Astrocyte (in vitro differentiated cells and primary cell): ENCODE measurements around the gene RUBCNL. TPM values are rescaled to one million over a fixed set of nuclear protein-coding genes. Genes with fewer than 3 reads are reported as not detected.
A peak's percentile ranks its signal among the peaks of the same experiment; 100 is the strongest.

Experiments
- DNase-seq: peaks from one replicate; pipeline ENCODE4 v3.0.0-alpha.2; 2010; ENCODE audit warnings: low read depth
- FAIRE-seq: peaks from 2 replicates; lab custom pipeline; 2011; peaks lifted over from hg19 to GRCh38; lab: Jason Lieb, UNC
- H2AFZ ChIP-seq: 2 replicates; pipeline ENCODE4 v1.6.0; 2012; ENCODE audit warnings: low read depth, low read length, inconsistent platforms
- H3K27ac ChIP-seq: 2 replicates; pipeline ENCODE4 v1.5.1; 2011; ENCODE audit warnings: low read depth, low read length, inconsistent platforms
- H3K27me3 ChIP-seq: 2 replicates; pipeline ENCODE4 v1.6.0; 2011; ENCODE audit warnings: low read length, inconsistent platforms; ENCODE audit not compliant: insufficient read depth
- H3K36me3 ChIP-seq: 2 replicates; pipeline ENCODE4 v1.5.1; 2011; ENCODE audit warnings: low read length, inconsistent platforms; ENCODE audit not compliant: insufficient read depth
- H3K4me1 ChIP-seq: 2 replicates; pipeline ENCODE4 v1.5.1; 2011; ENCODE audit warnings: low read length, inconsistent platforms; ENCODE audit not compliant: insufficient read depth
- H3K4me2 ChIP-seq: 2 replicates; pipeline ENCODE4 v1.6.0; 2012; ENCODE audit warnings: low read length, inconsistent platforms
- H3K4me3 ChIP-seq: 2 replicates; pipeline ENCODE4 v1.5.1; 2011; ENCODE audit warnings: low read depth, mild to moderate bottlenecking, low read length, inconsistent platforms; ENCODE audit not compliant: insufficient read depth
- H3K79me2 ChIP-seq: 2 replicates; pipeline ENCODE4 v1.6.0; 2012; ENCODE audit warnings: mild to moderate bottlenecking, low read length, inconsistent platforms; ENCODE audit not compliant: insufficient read depth
- H3K9ac ChIP-seq: 2 replicates; pipeline ENCODE4 v1.6.0; 2012; ENCODE audit warnings: mild to moderate bottlenecking, low read length, inconsistent platforms
- H3K9me3 ChIP-seq: 2 replicates; pipeline ENCODE4 v1.5.1; 2012; ENCODE audit warnings: low read depth, mild to moderate bottlenecking, low read length, inconsistent platforms; ENCODE audit not compliant: insufficient read depth
- H4K20me1 ChIP-seq: 2 replicates; pipeline ENCODE4 v1.6.0; 2012; ENCODE audit warnings: low read length, inconsistent platforms; ENCODE audit not compliant: insufficient read depth
- H3K27ac Mint-ChIP-seq: one replicate; pipeline ENCODE4 v1.8.0; 2021; ENCODE audit warnings: mild to moderate bottlenecking, mixed read lengths; ENCODE audit not compliant: unreplicated experiment
- H3K27me3 Mint-ChIP-seq: one replicate; pipeline ENCODE4 v1.8.0; 2021; ENCODE audit warnings: low read depth, mixed read lengths; ENCODE audit not compliant: unreplicated experiment
- H3K36me3 Mint-ChIP-seq: one replicate; pipeline ENCODE4 v1.8.0; 2021; ENCODE audit warnings: low read depth, mixed read lengths; ENCODE audit not compliant: unreplicated experiment
- H3K4me1 Mint-ChIP-seq: one replicate; pipeline ENCODE4 v1.8.0; 2021; ENCODE audit warnings: low read depth, mixed read lengths; ENCODE audit not compliant: unreplicated experiment
- H3K4me3 Mint-ChIP-seq: one replicate; pipeline ENCODE4 v1.8.0; 2021; ENCODE audit warnings: mild to moderate bottlenecking, moderate library complexity, mixed read lengths; ENCODE audit not compliant: unreplicated experiment
- H3K9me3 Mint-ChIP-seq: one replicate; pipeline ENCODE4 v1.8.0; 2021; ENCODE audit warnings: mild to moderate bottlenecking, mixed read lengths; ENCODE audit not compliant: unreplicated experiment
- CTCF ChIP-seq: IDR thresholded peaks from 2 replicates; pipeline ENCODE4 v1.5.1; 2011; ENCODE audit warnings: low read depth, mild to moderate bottlenecking, inconsistent platforms, low read length, moderate library complexity; ENCODE audit not compliant: insufficient read depth
- EZH2 ChIP-seq: IDR thresholded peaks from 2 replicates; pipeline ENCODE4 v1.6.1; 2012; ENCODE audit warnings: mild to moderate bottlenecking, low read length, inconsistent platforms; ENCODE audit not compliant: insufficient read depth
- total RNA-seq: library from RNA; stranded (reverse); gene quantifications from 2 replicates; pipeline ENCODE4 v1.2.1, GENCODE V29; 2021

RUBCNL gene
- total RNA-seq, 1 donor from 2014 or later, result 1.5 TPM

- Histone ChIP-seq H4K20me1 (no peaks in the 10 kb centered on the region), H3K79me2 (no peaks in the 10 kb centered on the region), H3K36me3 (no peaks in the 10 kb centered on the region), H3K27me3 (peaks cover 51% of the 10 kb centered on the region), H3K4me3 (peak overlapping the region; percentile 35), H3K4me2 (peak overlapping the region; percentile 82), H3K27ac (no peak overlapping the region), H3K9ac (no peak overlapping the region), H3K4me1 (peaks cover 7% of the 10 kb centered on the region), H2AFZ (peak overlapping the region; percentile 15), H3K9me3 (no peaks in the 10 kb centered on the region)
- H3K36me3 Mint-ChIP-seq, result peaks cover 1% of the 10 kb centered on the region
- TF ChIP-seq CTCF, result no peak
- TF ChIP-seq EZH2, result no peak
- H3K27ac Mint-ChIP-seq, result no peak overlapping the region
- DNase-seq, result no peak
- no peaks in the 10 kb centered on the region for H3K9me3 Mint-ChIP-seq
- peak overlapping the region; percentile 88 for H3K4me3 Mint-ChIP-seq
- no peak for FAIRE-seq
- H3K27me3 Mint-ChIP-seq, result peaks cover 28% of the 10 kb centered on the region
- H3K4me1 Mint-ChIP-seq, result peaks cover 11% of the 10 kb centered on the region
Observed at GRCh38 chr13:46386392-46387063, 524 bp downstream of the RUBCNL start.

- no peak overlapping the region for H3K4me3 ChIP-seq
- FAIRE-seq, result no peak
- TF ChIP-seq EZH2, result peak; percentile 14
- TF ChIP-seq CTCF, result no peak
- H3K9me3 ChIP-seq, result no peaks in the 10 kb centered on the region
- H3K79me2 ChIP-seq, result no peaks in the 10 kb centered on the region
- H3K27me3 Mint-ChIP-seq, result peaks cover 28% of the 10 kb centered on the region
- peaks cover 1% of the 10 kb centered on the region for H3K36me3 Mint-ChIP-seq
- H3K4me3 Mint-ChIP-seq, result peak overlapping the region; percentile 88
- no peak overlapping the region for H3K27ac ChIP-seq
- no peak overlapping the region for H3K4me2 ChIP-seq
- H3K36me3 ChIP-seq, result no peaks in the 10 kb centered on the region
- H3K4me1 ChIP-seq, result peaks cover 7% of the 10 kb centered on the region
- H3K9me3 Mint-ChIP-seq, result no peaks in the 10 kb centered on the region
- no peak overlapping the region for H3K9ac ChIP-seq
- H2AFZ ChIP-seq, result no peak overlapping the region
- peaks cover 51% of the 10 kb centered on the region for H3K27me3 ChIP-seq
- no peaks in the 10 kb centered on the region for H4K20me1 ChIP-seq
- H3K27ac Mint-ChIP-seq, result no peak overlapping the region
- no peak for DNase-seq
- peaks cover 11% of the 10 kb centered on the region for H3K4me1 Mint-ChIP-seq
Observed at GRCh38 chr13:46385946-46386345, 1.1 kb downstream of the RUBCNL start.

GRCh38 chr13:46383383-46383782 is 3.7 kb downstream of the RUBCNL start:
- no peaks in the 10 kb centered on the region for H3K9me3 ChIP-seq
- H3K36me3 ChIP-seq, result no peaks in the 10 kb centered on the region
- Mint-ChIP-seq H3K4me3 (no peak overlapping the region), H3K27me3 (peaks cover 24% of the 10 kb centered on the region), H3K27ac (no peak overlapping the region), H3K9me3 (no peaks in the 10 kb centered on the region), H3K36me3 (peaks cover 1% of the 10 kb centered on the region), H3K4me1 (peaks cover 2% of the 10 kb centered on the region)
- H4K20me1 ChIP-seq, result no peaks in the 10 kb centered on the region
- no peak overlapping the region for H3K4me2 ChIP-seq
- no peak for TF ChIP-seq EZH2
- no peak for TF ChIP-seq CTCF
- FAIRE-seq (no peak), DNase-seq (no peak)
- no peak overlapping the region for H3K9ac ChIP-seq
- peaks cover 7% of the 10 kb centered on the region for H3K4me1 ChIP-seq
- H2AFZ ChIP-seq, result no peak overlapping the region
- peaks cover 36% of the 10 kb centered on the region for H3K27me3 ChIP-seq
- no peak overlapping the region for H3K27ac ChIP-seq
- H3K4me3 ChIP-seq, result no peak overlapping the region
- no peaks in the 10 kb centered on the region for H3K79me2 ChIP-seq
